ENCODE measurements around the gene CCDC17.
"Not testable (repeated sequence)": the region's sequence is repeated elsewhere in the genome, so short reads cannot be mapped to it uniquely, and the experiment has no call there.

The CCDC17 gene

DNA sequence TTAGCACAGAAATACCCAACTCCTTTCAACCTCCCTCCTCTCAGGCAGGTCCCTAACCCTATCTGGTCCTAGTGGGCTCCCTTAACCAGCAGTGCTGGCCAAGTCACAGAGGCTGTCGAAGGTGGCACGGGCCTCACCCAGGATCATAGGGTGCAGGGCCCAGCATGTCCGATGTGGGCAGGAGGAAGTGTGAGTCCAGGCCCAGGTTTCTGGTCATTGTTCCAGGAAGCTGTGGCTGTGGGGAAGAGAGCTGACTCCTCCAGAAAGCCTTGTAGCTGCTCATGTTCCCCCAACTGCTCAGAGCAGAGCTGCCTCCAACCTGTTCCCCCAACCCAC lies 2.4 kb downstream of the CCDC17 start:
- DNase-seq: no peak

DNA sequence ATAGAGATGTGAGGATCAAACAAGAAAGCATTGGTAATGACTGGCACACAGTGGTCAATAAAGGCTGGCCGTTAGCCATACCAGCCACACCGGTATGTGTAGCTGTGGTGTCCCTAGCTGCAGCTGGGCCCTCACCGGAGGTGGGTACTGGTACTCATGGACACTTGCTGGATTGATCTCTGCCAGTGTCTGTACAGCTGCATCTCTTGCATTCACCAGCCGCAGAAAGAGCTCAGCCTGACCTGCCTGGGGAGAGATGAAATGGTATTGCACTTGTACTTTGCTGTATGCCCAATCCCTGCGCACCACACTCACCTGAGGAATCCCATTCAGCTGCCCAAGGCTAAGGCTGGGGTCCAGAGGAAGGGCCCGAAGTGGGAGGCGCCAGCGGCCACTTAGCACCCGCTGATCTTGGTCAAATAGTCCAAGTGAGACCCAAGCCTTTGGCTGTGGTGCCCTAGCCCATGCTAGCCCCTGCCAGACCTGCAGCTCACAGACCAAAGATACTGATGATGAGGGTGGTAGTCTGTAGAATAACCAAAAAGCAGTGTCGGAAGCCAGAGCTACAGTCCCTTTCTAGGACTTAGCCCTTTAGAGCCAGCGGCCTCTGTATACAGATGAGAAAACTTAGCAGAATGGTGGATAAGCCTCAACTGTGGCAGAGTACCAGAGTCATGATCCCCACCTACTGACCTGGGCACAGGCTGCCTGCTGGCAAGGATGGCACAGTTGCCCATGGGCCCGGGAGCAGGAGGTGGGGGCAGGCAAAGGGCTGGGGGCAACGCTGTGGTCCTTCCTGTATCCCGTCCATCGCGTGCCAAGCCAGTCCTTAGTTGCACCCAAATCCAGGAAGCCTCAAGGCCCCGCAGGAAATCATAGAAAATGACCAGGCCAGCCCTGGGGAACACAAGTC lies 3.0 kb downstream of the CCDC17 start:
- no peak for DNase-seq

DNA sequence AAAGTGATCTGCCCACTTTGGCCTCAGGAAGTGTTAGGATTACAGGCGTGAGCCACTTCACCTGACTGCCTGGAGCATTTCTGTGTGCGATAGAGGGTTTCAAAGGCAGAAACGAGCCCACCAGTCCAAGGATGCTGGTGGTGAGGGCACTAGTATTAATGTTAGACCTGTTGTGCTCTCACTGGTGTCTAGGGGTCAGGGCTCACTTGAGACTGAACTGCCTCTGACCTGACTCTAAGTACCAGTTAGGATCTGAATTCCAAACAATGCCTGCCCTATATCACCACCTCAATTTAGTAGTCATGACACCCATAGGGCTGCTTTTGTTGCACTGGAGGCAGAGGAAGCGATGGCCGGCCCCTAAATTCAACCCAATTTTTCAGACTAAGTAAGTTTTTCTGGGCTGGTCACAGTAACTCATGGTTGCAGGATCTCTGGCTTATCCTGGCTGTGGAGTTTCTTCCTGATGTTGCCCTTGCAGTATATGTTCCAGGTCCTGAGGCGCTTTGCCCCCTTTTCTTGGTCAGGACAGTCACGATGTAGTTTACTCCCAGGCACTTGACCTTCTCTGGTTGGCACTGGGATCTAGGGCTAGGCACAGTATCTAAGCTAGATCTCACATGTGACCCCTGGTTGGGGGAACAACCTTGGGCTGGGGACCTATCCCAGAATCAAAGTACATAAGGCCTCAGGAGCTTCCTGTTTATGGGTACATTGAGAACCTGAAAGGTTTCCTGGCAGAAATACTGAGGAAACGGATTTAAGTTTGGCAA lies 4.5 kb downstream of the CCDC17 start:
- DNase-seq: no peak

DNA sequence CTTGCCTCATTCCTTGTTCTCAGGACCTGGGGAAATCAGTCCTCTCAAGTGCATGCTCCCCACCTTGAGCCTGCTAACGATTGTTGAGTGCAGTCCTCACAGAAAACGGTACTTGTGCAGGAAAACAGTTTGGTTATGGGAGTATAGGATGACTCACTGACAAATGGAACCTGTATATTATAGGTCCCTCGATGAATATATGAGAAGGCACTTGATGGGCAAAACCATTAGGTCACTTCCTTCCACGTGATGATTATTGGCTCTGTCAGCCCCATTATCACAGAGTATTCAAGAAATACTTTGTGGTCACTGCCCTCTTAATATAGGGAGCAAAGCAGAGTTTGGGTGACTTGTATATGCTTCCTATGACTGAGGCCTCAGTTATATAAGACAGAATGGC lies 6.2 kb downstream of the CCDC17 start:
- no peak for DNase-seq

DNA sequence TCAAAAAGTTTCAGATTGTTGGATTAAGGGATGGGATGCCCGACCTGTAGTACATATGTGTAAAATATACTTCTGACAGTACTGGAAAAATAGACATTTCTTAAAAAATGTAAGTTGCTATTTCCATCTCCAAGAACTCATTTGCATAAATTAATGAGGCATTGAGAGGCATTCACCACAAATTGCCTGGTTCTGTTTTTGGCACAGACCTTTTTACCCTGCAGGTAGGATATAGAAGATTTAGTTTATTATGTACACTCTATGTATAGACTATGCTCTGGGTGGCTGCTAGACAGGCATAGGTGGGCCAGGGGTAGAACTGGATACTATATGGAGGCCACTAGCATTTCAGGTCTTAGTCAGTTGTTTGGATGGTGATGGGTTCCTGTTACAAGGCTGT lies 8.0 kb downstream of the CCDC17 start:
- no peak for DNase-seq

DNA sequence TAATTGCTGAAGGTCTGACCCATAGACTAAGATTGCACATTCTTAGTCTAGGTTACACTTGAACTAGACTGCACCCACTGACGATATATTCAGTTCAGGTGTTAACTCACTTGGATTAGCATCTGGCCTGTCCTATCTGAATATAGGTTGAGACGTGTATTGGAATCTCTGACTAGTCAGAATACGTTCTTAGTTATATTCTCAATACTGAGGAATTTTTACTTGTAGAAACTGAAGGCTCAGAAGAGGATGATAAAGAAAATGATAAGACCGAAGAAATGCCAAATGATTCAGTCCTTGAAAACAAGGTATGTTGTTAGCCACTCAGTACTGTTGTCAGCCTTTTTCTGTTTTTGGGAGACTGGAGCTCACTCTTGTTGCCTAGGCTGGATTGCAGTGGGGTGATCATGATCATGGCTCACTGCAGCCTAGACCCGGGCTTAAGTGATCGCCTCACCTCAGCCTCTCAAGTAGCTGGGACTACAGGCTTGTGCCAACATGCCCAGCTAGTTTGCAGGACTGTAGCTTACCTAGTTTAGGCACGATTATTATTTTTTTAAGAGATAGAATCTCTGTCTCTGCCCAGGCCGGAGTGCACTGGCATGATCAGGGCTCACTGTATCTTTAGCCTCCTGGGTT lies 10.8 kb downstream of the CCDC17 start:
- no peak for DNase-seq

DNA sequence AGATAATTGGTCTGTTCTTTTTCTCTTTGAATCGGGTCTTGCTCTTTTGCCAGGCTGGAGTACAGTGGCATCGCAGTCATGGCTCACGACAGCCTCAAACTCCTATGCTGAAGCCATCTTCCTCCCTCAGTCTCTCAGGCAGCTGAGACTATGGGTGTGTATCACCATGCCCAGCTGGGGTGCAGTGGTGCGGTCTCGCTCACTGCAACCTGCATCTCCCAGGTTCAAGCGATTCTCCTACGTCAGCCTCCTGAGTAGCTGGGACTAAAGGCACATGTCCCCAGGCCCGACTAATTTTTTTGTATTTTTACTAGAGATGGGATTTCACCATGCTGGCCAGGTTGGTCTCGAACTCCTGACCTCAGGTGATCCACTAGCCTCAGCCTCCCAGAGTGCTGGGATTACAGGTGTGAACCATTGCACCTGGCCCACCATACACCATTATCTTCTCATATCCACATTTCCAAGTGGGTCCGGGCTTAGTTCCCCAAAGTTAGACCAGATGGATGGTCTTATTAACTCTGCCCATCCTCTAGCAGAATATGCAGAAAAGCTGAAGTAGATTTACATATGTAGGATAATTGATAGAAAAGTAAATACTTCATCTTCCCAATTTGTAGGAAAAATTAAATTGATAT lies 13.1 kb downstream of the CCDC17 start:
- DNase-seq: no peak

DNA sequence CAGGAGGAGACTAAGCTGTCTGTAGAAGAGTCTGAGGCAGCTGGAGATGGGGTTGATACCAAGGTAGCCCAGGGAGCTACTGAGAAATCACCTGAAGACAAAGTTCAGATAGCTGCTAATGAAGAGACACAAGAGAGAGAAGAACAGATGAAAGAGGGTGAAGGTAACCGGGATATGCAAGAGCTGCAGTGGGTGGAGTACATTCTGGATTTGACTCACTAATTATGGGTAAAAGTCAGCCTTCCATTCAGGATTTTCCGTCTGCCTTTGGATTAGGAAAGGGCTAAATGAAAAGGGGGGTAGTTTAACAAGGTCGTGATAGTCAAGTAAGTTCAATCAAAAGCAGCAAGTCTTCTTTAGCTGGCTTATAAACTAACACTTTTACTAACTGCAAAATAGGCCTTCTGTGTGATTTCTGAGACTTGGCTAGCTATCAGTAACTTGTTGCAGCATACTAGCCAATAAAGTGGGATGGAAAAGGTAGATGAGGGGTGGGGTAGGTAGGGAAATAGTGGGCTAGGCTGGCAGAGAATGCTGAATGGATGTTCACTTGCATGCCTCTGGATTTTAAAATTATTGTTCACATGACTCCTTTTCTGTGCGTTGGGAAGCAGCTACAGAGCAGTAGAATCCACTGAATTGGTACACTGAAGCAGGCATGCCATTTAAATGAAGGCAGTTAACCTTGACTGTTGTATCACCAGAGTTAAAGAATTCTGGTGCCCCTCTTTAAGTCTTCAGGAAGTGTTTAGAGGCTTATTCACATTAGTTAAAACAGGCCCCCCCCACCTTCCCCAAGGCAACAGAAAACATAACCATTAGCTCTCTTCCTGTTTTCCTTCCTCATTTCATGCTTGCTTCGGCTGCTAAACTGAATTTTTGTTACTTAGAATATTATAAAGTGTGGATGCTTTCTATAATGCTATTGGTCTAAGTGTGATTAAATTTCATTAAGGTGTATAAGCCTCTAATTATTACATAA lies 15.4 kb downstream of the CCDC17 start:
- DNase-seq: no peak

DNA sequence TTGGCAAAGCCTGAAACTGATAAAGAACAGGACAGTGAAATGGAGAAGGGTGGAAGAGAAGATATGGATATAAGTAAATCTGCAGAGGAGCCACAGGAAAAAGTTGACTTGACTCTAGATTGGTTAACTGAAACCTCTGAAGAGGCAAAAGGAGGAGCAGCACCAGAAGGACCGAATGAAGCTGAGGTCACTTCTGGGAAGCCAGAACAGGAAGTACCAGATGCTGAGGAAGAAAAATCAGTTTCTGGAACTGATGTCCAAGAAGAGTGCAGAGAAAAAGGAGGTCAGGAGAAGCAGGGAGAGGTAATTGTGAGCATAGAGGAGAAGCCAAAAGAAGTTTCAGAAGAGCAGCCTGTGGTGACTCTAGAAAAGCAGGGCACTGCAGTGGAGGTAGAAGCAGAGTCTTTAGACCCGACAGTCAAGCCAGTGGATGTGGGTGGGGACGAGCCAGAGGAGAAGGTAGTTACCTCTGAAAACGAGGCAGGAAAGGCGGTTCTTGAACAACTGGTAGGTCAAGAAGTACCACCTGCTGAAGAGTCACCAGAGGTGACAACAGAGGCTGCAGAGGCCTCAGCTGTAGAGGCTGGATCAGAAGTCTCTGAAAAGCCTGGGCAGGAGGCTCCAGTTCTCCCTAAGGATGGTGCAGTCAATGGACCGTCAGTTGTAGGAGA lies 16.3 kb downstream of the CCDC17 start:
- DNase-seq: no peak

DNA sequence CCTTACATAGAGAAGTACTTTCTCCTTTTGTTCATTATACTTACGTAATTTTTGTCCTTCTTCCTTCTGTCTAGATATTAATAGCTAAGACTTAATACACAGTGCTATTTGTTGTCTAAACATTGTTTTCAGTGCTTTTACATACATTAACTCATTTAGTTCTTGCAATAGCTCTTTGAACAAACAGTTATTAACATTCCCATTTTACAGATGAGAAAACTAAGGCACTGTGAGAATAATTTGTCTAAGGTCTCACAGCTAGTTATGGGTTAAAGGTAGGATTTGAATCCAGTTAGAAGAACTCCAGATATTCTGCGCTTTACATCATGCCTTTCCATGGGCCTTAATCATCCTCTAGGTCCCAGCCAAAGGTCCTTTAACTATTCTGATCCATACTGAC lies 19.6 kb downstream of the CCDC17 start:
- DNase-seq: no peak

DNA sequence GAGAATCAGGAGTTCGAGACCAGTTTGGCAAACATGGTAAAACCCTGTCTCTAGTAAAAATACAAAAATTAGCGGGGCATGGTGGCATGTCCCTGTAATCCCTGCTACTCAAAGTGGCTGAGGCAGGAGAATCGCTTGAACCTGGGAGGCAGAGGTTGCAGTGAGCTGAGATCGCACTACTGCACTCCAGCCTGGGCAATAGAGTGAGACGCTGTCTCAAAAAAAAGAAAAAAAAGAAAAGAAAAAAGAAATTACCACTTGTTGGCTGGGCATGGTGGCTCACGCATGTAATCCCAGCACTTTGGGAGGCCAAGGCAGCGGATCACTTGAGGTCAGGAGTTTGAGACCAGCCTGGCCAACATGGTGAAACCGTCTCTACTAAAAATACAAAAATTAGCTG lies 27.1 kb downstream of the CCDC17 start:
- not testable (repeated sequence) for DNase-seq

DNA sequence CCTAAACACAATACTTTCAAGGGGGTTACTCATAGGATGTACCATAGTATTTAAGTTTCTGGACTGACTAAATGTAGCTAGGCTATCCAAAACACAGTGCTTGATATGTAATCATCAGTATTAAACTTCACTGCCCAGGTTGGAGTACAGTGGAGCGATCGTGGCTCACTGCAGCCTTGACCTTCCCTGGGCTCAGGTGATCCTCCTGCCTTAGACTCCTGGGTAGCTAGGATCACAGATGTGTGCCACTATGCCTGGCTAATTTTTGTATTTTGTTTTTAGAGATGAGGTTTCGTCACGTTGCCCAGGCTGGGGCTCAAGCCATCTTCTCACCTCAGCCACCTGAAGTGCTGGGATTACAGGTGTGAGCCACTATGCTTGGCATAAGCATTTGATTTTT lies 29.4 kb downstream of the CCDC17 start:
- DNase-seq: no peak

DNA sequence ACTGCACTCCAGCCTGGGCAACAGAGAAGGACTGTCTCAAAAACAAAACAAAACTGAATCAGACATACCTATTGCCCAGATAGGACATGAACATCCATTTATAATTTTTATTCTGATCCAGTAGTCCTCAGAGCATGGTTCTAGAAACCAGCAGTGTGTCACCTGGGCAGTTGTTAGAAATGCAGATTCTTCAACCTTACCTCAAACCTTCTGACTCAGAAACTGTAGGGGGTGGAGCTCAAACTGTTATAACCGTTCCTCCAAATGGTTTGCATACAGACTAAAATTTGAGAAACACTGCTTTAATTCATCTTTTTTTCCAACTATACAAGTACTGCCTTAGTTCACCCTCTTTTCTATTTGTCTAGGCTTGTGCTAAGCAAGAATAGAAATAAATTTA lies 34.0 kb downstream of the CCDC17 start:
- DNase-seq: no peak

DNA sequence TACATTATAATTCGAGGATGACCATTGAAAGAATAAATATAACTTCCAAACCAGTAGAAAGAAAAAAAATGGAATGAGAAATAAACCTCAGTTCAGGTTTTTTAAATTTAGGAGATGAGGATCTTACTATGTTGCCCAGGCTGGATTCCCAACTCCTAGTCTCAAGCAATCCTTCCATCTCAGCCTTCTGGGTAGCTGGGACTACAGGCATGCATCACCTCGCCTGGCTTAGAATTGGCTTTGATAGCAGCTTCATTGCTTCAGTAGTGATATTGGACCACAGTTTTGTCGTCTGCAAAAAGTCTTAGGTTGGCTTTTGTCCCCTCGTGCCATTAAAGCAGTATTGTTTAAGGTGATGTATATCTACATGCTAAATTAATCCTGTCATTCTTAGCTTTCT lies 37.1 kb downstream of the CCDC17 start:
- DNase-seq: no peak

DNA sequence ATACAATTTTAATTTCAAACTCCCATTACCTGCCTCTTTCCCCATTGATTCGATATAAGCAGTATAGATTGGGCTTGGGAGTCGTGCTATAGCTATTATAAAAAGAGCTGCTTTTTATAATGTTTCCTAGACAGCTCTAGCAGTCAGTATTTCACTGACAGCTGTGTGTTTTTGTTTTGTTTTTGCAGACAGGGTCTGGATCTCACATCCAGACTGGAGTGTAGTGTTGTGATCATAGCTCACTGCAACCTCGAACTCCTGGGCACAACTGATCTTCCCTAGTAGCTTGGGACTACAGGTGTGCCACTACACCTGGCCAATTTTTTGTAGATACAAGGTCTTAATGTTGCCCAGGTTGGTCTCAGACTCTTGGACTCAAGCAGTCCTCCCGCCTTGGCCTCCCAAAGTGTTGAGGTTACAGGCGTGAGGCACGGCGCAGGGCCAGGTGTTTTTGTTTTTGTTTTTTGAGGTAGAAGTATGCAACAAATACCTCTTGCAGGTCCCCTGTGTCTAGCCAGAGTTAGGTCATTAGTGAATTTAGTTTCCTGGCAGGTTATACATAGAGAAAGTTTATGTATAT lies 38.3 kb downstream of the CCDC17 start:
- no peak for DNase-seq

DNA sequence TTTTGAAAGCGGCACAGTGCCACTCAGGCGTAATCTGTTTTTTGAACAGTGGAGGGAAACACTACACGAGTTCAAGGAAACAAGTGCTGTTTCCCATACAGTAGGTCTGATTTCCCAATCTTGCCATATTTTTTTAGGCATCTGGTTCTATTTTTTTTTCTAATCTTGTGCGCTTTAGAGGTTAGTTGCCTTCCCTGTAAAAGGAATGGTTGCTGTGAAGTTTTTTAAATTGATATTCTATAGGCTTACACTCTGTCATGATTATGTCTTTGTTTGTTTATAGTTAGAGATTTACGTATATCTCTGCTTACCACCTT lies 38.8 kb downstream of the CCDC17 start:
- DNase-seq: no peak

DNA sequence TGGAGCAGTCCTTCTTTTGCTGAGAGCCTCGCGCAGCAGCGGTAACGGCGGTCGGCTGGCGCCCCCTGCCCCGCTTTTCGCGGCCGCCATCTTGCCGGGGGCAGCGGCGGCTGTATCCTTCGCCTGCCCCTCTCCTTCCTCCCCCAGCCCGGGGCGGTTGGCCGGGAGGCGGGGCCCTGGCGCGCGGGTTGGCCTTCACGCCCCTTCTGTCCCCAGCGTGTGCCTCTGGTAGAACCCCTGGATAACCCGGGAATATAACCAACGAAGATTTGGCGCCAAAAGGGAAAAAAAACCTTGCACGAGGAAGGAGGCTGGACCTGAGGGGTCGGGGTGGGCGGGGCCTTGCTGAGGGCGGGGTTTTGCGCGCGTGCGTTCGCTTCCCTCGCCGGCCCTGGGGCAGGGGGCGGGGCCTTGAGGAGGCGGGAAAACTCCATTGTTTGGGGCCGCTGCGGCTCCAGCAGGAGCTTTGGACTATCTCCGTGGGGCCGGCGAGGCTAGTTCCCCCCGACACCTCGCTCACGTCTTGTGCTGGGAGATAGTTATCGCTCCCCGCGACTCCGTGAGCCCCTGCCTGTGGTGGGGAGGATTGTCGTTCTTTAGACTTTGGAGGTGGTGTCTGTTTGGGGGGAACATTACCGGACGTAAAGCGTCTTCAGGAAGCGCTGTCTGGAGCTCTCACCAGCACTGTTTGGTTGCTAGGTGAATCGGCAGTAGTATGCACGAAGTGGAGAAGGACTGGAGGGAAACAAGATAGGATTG lies 39.3 kb downstream of the CCDC17 start:
- DNase-seq: peak; percentile 83

DNA sequence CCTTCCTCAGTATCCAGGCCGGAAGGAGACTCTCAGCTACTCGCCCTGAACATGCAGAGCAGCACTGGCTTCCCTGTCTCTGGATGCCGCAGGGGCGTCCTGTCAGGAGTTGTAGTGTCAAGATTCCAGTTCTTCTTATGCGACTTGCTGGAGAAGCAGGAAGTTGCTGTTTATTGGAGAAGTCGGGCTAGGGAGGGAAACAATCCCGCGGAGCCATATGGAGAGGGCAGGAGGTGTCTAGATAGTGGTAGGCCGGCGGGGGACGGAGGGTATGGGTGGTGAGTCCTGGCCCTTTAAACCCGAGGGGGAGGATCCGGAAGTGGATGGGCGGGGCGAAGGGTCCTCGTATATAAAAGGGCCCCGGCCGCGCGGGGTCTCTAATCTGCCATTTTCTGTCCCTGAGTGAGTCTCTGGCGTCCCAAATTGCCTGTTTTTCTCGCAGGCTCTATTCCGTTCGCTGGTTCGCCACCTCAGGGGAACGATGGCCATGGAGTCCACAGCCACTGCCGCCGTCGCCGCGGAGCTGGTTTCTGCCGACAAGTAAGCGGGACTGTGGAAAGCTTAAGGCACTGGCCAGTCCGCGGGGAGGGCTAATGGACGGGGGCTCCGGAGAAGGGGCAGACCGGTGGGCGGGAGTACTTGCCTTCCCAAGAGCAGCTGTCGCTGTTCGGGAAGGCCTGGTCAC lies 40.0 kb downstream of the CCDC17 start, which contains the start of gene NASP:
TSS of gene NASP (plus strand) at position 376 of the 685 bp plus-strand sequence. CDS start at position 482, 106 bp downstream.
- DNase-seq: peak; percentile 91

DNA sequence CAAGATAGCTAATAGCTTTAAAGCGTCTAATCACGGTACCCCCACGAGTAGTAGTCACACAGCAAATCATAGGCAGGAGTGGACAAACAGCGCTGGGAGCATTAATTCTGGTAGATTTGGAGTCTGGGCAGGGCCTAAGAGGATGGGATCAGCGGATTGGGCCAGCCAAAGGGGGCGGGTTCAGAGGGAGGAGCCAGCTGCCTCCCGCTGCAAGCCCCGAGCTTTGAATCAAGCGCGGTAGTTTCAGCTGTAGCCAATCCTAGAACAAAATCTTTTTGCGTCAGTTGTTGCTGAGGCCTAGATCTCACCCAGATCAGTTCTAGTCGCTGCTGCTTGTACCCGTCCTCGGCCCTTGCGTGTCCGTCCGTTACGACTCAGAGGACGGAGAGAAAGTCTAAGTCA lies 40.6 kb downstream of the CCDC17 start:
- DNase-seq: peak; percentile 91

Data from activated effector memory CD4-positive, alpha-beta T cell treated with Interleukin-2 at 50 U/mL for 16 hours (primary cell).